ENCODE measurements around the gene FAIM. TPM values are rescaled to one million over a fixed set of nuclear protein-coding genes. Genes with fewer than 3 reads are reported as not detected.
"Not testable (repeated sequence)": the region's sequence is repeated elsewhere in the genome, so short reads cannot be mapped to it uniquely, and the experiment has no call there.

FAIM gene
- total RNA-seq, 2 experiments from 2014 or later = 6.0 TPM

DNA sequence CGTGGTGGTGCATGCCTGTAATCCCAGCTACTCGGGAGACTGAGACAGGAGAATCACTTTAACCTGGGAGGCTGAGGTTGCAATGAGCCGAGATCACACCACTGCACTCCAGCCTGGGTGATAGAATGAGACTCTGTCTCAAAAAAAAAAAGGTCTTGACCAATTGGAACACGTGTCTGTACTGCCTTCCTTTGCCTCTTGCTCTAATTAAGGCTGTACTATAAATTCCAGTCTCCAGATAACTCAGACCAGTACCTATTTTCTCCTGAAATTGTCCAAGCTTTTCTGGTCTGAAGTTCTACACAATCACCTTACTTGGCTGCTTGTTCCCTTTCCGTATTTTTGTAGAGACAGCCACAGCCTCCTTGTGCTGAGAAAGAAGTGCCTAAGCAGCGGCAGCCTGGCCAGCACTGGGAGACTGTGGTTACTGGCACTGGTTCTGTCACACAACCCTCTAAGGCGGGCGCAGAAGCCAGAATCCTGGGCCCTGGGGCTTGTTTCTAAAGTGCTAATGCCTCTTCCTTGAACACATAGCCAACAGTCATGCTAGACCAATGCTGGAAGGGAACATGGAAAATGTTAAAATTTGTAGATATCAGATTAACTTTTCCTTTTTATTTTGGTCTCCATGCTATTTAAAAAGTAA is 8.3 kb upstream of the FAIM start:
- ATAC-seq (no peak), DNase-seq (no peak)
- H3K36me3 Mint-ChIP-seq (ENCODE audit: low read depth) = peaks cover 7% of the 10 kb centered on the region
- TF ChIP-seq CTCF (IDR thresholded peaks at IDR 0.05) = no peak
- no peak overlapping the region for H3K4me3 Mint-ChIP-seq
- intact Hi-C loops (cut with micrococcal nuclease) = no loop called here
- CTCF ChIA-PET = interaction anchor here (0.9 to 1.5 kb wide), 4 partner anchors 95 to 323 kb away, joined by 3 to 7 read pairs (median 4); no protein-coding TSS in a partner anchor
- H3K4me1 Mint-ChIP-seq (ENCODE audit: low read depth) = no peaks in the 10 kb centered on the region
- peaks cover 1% of the 10 kb centered on the region for H3K9me3 Mint-ChIP-seq
- no peaks in the 10 kb centered on the region for H3K27me3 Mint-ChIP-seq
- no peak overlapping the region for H3K27ac Mint-ChIP-seq
- POLR2A ChIA-PET = interaction anchor here (1.1 kb wide), 1 partner anchor 8 kb away, joined by 5 read pairs; the partner anchor contains the start of gene FAIM

- H3K27me3 Mint-ChIP-seq; H3K9me3 Mint-ChIP-seq; H3K36me3 Mint-ChIP-seq (ENCODE audit: low read depth); H3K4me3 Mint-ChIP-seq; intact Hi-C loops (cut with micrococcal nuclease); ATAC-seq; DNase-seq; H3K27ac Mint-ChIP-seq; POLR2A ChIA-PET; H3K4me1 Mint-ChIP-seq (ENCODE audit: low read depth): not testable (repeated sequence)
- CTCF ChIA-PET = interaction anchor here (1.5 kb wide), 1 partner anchor 314 kb away, joined by 7 read pairs; no protein-coding TSS in a partner anchor
Measured at GRCh38 chr3:138601661-138602060, 6.9 kb upstream of the FAIM start.

GRCh38 chr3:138604106-138604595 is 4.4 kb upstream of the FAIM start:
- H3K4me3 Mint-ChIP-seq; H3K9me3 Mint-ChIP-seq; H3K27ac Mint-ChIP-seq; H3K4me1 Mint-ChIP-seq (ENCODE audit: low read depth); POLR2A ChIA-PET; ATAC-seq; H3K27me3 Mint-ChIP-seq; intact Hi-C loops (cut with micrococcal nuclease); CTCF ChIA-PET; H3K36me3 Mint-ChIP-seq (ENCODE audit: low read depth); DNase-seq: not testable (repeated sequence)

DNA sequence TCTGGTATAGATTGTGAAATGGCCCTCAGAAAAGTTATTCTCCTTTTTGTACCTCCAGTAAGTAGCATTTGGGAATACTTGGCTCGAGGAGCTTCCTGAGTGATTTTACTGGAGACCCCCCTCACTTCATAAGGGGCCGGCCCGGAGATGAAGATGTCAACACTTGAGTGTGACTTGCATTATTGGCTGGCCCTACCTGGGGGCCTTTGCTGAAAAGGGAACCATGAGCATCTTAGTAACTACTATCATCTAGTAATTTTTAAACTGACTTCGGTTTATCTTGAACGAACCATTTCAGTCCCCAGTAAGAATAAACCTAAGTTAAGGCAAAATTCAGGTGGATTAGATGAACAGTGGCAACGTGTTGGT is 1.3 kb downstream of the FAIM start:
- no peak for TF ChIP-seq CTCF (IDR thresholded peaks at IDR 0.05)
- DNase-seq = no peak
- Mint-ChIP-seq H3K9me3 (no peaks in the 10 kb centered on the region), H3K27ac (peak overlapping the region; percentile 95), H3K4me3 (peak overlapping the region; percentile 76), H3K36me3 (ENCODE audit: low read depth) (peaks cover 1% of the 10 kb centered on the region), H3K27me3 (no peaks in the 10 kb centered on the region), H3K4me1 (ENCODE audit: low read depth) (peaks cover 12% of the 10 kb centered on the region)
- CTCF ChIA-PET = interaction anchor here (0.6 to 4.2 kb wide), 4 partner anchors 15 to 502 kb away, joined by 3 to 22 read pairs (median 6); partner anchors contain the start of gene CEP70
- intact Hi-C loops (cut with micrococcal nuclease) = no loop called here
- no peak for ATAC-seq
- POLR2A ChIA-PET = interaction anchor here (1.0 to 3.3 kb wide), 3 partner anchors 16 to 69 kb away, joined by 3 to 16 read pairs (median 4); partner anchors contain the start of gene CEP70

DNA sequence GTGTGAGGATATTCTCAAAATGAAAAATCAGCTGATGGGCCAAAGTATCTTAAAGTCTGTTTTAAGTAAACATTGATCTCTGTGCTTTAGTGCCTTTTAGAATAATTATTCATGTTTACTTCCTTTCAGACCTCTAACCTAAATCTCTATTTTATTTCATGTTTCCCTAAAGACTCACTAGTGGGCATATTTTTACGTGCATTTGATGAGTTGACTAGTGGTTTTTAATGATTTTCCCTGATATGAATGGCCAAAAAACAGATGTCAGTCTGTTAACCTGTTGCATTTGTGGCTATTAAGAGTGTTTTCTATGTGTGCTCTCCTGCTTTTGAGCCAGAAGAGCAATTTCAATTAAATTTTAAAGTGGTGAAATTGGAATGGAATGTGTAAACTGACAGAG is 6.9 kb downstream of the FAIM start:
- ChIA-PET POLR2A (no interaction called here), CTCF (interaction anchor here (1.0 to 1.9 kb wide), 2 partner anchors 21 to 300 kb away, joined by 3 to 9 read pairs; no protein-coding TSS in a partner anchor)
- Mint-ChIP-seq H3K9me3 (no peaks in the 10 kb centered on the region), H3K27ac (no peak overlapping the region), H3K27me3 (no peaks in the 10 kb centered on the region), H3K36me3 (ENCODE audit: low read depth) (no peaks in the 10 kb centered on the region), H3K4me3 (no peak overlapping the region), H3K4me1 (ENCODE audit: low read depth) (no peaks in the 10 kb centered on the region)
- ATAC-seq (no peak), DNase-seq (no peak)
- TF ChIP-seq CTCF (IDR thresholded peaks at IDR 0.05) = no peak
- intact Hi-C loops (cut with micrococcal nuclease) = no loop called here

- Mint-ChIP-seq H3K4me1 (ENCODE audit: low read depth) (no peaks in the 10 kb centered on the region), H3K27me3 (no peaks in the 10 kb centered on the region), H3K27ac (no peak overlapping the region), H3K9me3 (no peaks in the 10 kb centered on the region), H3K36me3 (ENCODE audit: low read depth) (no peaks in the 10 kb centered on the region), H3K4me3 (no peak overlapping the region)
- ChIA-PET CTCF (interaction anchor here (0.6 to 1.9 kb wide), 4 partner anchors 26 to 295 kb away, joined by 3 to 5 read pairs (median 4); no protein-coding TSS in a partner anchor), POLR2A (no interaction called here)
- no peak for DNase-seq
- TF ChIP-seq CTCF (IDR thresholded peaks at IDR 0.05) = no peak
- intact Hi-C loops (cut with micrococcal nuclease) = no loop called here
- ATAC-seq = no peak
Measured at GRCh38 chr3:138620431-138620830, 11.9 kb downstream of the FAIM start.

Data from activated CD8-positive, alpha-beta T cell treated with anti-CD3 and anti-CD28 coated beads for 36 hours (primary cell).